ENCODE measurements around the gene CHST3.

- TF ChIP-seq CTCF (conservative IDR thresholded peaks at IDR 0.05; ENCODE audit: low read length) (no peak), EZH2phosphoT487 (IDR thresholded peaks at IDR 0.05; ENCODE audit: borderline replicate concordance) (no peak)
These were observed 67.5 kb downstream of the CHST3 start for GRCh38 chr10:72031706-72032105.
